NCI-H2196 treated with DMSO at 0.1 percent for 48 hours (cell line): Measurements from ENCODE around the gene CLEC16A.
"Not testable (repeated sequence)": the region's sequence is repeated elsewhere in the genome, so short reads cannot be mapped to it uniquely, and the experiment has no call there.

ENCODE experiments used
- DNase-seq: peaks from one replicate; lab custom pipeline; 2025; ENCODE audit not compliant: unreplicated experiment; lab: John Stamatoyannopoulos, UW

CLEC16A gene

GRCh38 chr16:11093572-11094074, 149.3 kb downstream of the CLEC16A start:
- DNase-seq = no peak

GRCh38 chr16:11094075-11094856, 149.9 kb downstream of the CLEC16A start:
- no peak for DNase-seq

- no peak for DNase-seq
Measured at GRCh38 chr16:11094857-11095565, 150.6 kb downstream of the CLEC16A start.

GRCh38 chr16:11095935-11096334, 151.6 kb downstream of the CLEC16A start:
- DNase-seq = no peak

GRCh38 chr16:11097094-11097786, 152.9 kb downstream of the CLEC16A start:
- DNase-seq = no peak

- no peak for DNase-seq
Measured at GRCh38 chr16:11097787-11098167, 153.4 kb downstream of the CLEC16A start.

- DNase-seq = no peak
Measured at GRCh38 chr16:11098601-11099390, 154.4 kb downstream of the CLEC16A start.

GRCh38 chr16:11099672-11100205, 155.4 kb downstream of the CLEC16A start:
- no peak for DNase-seq

GRCh38 chr16:11100239-11100750, 155.9 kb downstream of the CLEC16A start:
- DNase-seq = no peak

GRCh38 chr16:11101283-11101682, 156.9 kb downstream of the CLEC16A start:
- DNase-seq = no peak

GRCh38 chr16:11101695-11102522, 157.5 kb downstream of the CLEC16A start:
- DNase-seq = no peak

- DNase-seq = no peak
Measured at GRCh38 chr16:11102523-11102898, 158.1 kb downstream of the CLEC16A start.

- not testable (repeated sequence) for DNase-seq
Measured at GRCh38 chr16:11103301-11103700, 158.9 kb downstream of the CLEC16A start.

- DNase-seq = no peak
Measured at GRCh38 chr16:11104168-11105037, 160.0 kb downstream of the CLEC16A start.

GRCh38 chr16:11105038-11105903, 160.9 kb downstream of the CLEC16A start:
- DNase-seq = peak; percentile 62

GRCh38 chr16:11106726-11107125, 162.4 kb downstream of the CLEC16A start:
- DNase-seq = no peak

GRCh38 chr16:11107780-11108465, 163.6 kb downstream of the CLEC16A start:
- DNase-seq = no peak
